Retinal pigment epithelial cell (primary cell): Measurements from ENCODE around the gene VPS4B.

Source experiments
- DNase-seq: peaks from one replicate; pipeline ENCODE4 v3.0.0-alpha.2; 2010; ENCODE audit warnings: low read depth
- H3K4me3 ChIP-seq: 2 replicates; pipeline ENCODE4 v1.5.1; 2011; ENCODE audit warnings: mild to moderate bottlenecking, low read length, control low read depth, moderate library complexity
- TF ChIP-seq, protein P1 (sequence below): conservative IDR thresholded peaks from 2 replicates; pipeline ENCODE4 v1.5.1; 2011; ENCODE audit warnings: low read depth, low read length, control low read depth, inconsistent platforms

Gene VPS4B

DNA sequence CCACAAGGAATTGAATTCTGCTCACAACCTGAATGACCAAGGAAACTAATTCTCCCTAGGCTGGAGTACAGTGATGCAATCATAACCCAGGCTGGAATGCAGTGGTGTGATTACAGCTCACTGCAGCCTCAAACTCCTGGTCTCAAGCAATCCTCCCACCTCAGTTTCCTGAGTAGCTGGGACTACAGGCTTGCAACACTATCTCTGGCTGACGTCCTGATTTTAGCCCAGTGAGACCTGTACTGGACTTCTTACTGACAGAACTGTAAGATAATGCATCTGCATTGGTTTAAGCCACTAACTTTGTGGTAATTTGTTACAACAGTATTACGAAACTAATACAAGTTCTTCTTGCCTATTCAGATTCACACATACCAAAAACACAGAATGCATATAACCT is 45.7 kb downstream of the VPS4B start:
- H3K4me3 ChIP-seq: no peak overlapping the region
- no peak for DNase-seq
- TF ChIP-seq, protein P1, sequence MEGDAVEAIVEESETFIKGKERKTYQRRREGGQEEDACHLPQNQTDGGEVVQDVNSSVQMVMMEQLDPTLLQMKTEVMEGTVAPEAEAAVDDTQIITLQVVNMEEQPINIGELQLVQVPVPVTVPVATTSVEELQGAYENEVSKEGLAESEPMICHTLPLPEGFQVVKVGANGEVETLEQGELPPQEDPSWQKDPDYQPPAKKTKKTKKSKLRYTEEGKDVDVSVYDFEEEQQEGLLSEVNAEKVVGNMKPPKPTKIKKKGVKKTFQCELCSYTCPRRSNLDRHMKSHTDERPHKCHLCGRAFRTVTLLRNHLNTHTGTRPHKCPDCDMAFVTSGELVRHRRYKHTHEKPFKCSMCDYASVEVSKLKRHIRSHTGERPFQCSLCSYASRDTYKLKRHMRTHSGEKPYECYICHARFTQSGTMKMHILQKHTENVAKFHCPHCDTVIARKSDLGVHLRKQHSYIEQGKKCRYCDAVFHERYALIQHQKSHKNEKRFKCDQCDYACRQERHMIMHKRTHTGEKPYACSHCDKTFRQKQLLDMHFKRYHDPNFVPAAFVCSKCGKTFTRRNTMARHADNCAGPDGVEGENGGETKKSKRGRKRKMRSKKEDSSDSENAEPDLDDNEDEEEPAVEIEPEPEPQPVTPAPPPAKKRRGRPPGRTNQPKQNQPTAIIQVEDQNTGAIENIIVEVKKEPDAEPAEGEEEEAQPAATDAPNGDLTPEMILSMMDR: no peak

DNA sequence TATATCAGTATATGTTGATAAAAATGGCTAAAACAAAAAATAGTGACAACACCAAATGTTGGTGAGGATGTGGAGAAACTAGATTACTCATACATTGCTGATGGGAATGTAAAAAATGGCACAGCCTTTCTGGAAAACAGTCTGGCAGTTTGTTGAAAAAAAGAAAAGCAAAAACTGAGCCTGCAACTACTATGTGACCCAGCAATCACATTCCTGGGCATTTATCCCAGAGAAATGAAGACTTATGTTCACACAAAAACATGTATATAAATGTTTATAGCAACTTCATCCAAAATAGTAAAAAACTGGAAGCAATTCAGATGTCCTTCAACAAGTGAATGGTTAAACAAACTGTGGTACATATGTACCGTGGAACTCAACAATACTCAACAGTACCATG is 47.7 kb downstream of the VPS4B start:
- no peak overlapping the region for H3K4me3 ChIP-seq
- DNase-seq: no peak
- TF ChIP-seq, protein P1: no peak

DNA sequence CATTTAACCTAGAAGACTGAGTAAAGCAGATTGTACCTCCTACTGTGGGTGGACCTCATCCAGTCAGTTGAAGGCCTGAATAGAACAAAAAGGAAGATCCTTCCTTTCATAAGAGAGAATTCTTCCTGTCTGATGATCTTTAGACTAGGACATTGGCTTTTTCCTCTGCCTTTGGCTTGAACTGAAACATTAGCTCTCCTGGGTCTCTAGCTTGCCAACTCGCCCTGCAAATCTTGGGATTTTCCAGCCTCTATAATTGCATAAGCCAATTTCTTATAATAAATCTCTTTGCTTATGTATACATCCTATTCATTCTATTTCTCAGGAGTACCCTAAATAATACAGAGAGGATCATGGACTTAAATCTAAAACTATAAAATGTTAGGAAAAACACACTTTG is 49.1 kb downstream of the VPS4B start:
- H3K4me3 ChIP-seq: no peak overlapping the region
- TF ChIP-seq, protein P1: no peak
- DNase-seq: no peak

DNA sequence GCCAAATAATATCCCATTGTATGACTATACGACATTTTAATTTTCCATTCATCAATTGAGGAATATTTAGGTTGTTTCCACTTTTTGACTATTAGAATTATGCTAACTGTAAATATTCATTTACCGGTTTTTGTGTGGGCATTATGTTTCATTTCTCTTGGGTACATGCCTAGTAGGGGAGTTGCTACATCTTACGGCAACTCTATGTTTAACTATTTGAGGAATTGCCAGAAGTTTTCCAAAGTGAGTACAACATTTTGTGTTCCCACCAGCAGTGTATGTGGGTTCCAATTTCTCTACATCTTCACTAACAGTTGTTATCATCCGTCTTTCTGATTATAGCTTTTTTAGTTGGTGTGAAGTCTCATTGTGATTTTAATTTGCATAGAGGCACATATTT is 53.7 kb downstream of the VPS4B start:
- TF ChIP-seq, protein P1: no peak
- H3K4me3 ChIP-seq: no peak overlapping the region
- DNase-seq: no peak

DNA sequence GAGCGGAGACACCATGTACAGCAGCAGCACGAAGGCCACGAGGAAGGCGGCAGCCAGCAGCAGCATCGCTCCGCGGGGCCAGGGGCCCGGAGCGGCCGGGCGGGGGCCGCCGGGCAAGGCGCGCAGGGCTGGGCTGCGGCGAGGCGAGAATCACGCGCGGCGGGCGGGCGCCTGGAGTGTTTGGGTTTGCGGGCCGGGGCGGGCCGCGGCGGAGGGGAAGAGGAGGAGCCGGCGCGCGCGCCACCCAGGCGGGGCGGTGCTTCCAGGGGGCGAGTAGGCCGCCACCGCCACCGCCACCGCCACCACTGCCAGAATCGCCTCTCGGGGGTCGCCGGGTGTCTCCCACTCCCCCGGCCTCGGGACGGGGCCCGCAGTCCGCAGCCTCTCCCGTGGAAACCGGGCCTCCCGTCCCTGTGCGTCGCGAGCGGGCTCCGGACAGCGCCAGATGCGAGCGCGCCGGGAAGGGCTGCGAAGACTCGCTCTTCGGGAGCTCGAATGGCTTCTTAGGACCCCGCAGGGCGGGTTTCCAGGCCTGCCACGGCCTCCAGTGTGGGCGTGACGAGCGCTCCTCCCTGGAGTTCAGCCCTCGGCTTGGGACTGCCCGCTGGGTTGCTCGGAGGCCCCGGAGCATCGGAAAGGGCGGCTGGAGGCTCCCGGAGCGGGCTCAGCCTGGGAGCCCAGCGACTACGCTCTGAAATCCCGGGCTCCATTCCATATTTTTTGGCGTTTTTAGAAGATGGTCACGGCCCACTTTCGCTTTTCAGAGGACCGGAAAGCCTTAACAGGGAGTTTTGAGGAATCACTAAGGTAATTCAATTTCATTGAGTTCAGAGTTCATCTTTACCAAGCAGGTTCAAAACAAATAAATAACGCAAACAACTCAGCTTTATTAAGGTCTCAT is 55.0 kb downstream of the VPS4B start, which contains the start of gene KDSR:
TSS of gene KDSR (minus strand) at position 154 of the 901 bp plus-strand sequence. CDS start at position 66, 88 bp downstream.
- DNase-seq: peak; percentile 95
- TF ChIP-seq, protein P1: no peak
- peak within 1 kb of the TSS; percentile 80 for H3K4me3 ChIP-seq

DNA sequence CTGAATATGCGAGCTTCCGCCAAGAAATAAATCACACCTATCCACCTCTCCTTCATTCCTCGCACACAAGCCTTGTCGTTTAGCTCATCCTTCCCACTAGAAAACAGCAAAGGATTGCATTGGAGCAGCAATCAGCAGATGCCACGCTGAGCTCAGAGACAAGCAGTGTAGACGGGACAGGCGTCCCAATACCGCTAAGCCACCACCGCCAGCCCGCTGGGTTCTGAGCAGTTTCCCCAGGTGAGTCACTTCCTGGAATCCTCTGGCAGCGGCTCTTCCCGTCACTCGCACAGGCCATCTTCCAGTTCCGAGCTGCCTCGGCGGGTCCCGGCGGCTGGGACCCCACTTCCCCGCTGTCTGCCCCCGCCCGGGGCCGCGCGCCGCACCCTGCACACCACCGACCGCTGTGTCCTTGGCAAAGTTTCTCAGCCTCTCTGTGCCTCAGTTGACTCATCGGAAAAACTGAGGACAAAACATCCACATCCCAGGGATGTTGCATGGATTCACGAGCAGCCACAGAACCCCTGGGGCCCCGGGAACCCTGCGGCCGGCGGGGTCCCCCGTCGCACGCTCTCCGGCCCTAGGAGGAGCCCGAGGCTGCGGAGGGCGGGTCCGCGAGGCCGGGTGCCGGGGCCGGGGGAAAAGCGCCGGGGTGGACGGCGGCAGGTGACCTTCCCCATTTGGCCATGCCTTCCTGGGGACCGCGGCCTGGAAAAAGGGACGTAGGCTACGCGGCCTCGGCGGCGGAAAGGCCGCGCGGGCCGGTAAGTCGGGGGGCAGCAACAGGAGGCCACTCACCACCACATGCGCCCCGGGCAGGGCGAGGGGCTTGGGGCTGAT is 55.8 kb downstream of the VPS4B start:
- TF ChIP-seq, protein P1: no peak
- DNase-seq: no peak
- H3K4me3 ChIP-seq: peak overlapping the region; percentile 80

DNA sequence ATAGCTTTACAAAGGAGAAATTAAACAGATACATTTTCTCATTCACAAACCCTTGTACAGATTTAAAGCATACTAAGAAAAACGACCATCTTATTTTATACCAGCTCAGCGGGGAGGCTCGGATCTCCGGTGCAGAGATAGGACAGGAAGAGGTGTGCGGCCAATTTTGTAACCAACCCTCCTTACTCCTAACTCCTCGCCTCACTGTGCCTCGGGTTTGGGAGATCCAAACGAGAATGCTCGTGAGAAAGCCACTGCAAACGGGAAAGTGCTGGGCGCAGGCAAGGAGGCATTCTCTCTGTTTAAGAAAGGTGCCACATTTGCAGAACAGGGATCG is 56.4 kb downstream of the VPS4B start:
- H3K4me3 ChIP-seq: peak overlapping the region; percentile 80
- TF ChIP-seq, protein P1: no peak
- DNase-seq: no peak
